ENCODE measurements around the gene JAZF1.
"Not testable (repeated sequence)": the region's sequence is repeated elsewhere in the genome, so short reads cannot be mapped to it uniquely, and the experiment has no call there.

The JAZF1 gene

DNA sequence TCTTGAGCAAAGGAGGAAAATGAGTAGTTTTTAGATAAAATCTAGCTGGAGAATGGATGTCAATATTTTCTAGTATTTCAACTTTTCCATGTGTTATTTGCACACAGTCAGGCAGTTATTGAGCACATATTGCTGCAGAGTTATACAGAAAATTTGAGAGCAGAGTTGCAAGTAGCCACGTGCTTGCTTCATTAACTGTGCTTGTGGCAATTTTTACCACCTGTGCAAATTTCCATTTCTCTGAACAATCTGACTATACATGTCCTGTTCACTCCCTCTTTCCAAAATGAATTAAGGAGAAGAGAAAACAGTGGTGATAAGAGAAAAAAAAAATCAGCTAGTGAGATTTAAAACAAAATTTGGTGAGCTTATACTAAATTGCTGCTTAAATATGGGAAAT is 262.1 kb downstream of the JAZF1 start:
- DNase-seq = no peak

- DNase-seq = no peak
Observed at GRCh38 chr7:27917774-27918314, 262.8 kb downstream of the JAZF1 start.

GRCh38 chr7:27917119-27917518 is 263.5 kb downstream of the JAZF1 start:
- no peak for DNase-seq

DNA sequence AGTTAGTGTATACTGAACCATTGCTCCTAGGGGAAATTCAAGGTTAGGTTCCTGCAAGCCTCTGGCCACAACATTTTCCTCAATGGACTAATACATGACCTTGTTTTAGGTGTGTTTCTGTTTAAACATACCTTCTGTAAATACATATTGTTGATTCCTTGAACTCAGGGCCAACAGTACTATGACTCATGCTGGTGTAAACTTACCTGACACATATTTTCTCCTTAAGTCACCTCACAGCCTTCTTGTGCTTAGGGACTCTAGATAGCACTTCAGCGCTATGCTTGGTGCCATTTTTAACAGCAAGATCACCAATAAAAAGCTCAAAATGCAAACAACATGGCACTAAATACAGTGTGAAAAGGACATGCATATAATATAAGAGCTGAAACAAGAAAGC is 264.2 kb downstream of the JAZF1 start:
- DNase-seq = no peak

DNA sequence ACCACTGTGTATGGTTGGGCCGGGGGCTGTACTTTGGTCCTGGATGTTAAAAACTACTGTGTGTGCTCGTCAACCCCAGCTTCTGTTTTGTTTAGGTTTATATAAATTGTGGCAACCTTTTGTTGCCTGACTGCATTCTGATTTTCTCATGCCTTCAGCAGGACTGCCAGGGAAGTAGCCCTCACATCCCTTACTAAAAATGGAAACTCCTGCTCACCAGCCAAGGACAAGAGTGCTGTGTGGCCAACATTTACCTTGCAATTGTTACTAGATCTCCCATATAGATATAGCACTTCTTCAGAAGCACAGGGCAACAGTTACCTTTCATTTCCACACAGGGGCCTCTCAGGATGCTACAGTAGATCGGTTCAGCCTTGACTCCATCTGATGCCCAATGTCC is 266.2 kb downstream of the JAZF1 start:
- no peak for DNase-seq

GRCh38 chr7:27912751-27913150 is 267.8 kb downstream of the JAZF1 start:
- no peak for DNase-seq

GRCh38 chr7:27911920-27912319 is 268.7 kb downstream of the JAZF1 start:
- DNase-seq = no peak

DNA sequence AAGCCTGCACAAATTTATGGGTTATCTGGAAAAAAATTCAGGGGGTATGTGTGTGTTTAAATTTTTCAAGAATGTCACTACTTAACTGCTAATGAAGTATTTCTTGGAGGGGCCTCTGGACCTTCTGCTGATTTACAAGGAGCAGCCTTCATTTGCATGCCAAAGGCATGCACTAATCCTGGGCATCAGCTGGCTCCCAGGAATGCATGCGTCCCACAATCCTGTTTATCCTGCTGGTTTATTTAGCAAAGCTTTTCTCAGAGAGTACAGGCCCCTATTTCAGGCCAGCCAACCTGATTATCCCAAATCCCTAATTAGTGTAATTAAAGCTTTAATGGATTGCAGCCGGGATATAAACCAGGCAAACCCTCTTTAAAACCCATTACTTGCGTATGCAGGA is 270.3 kb downstream of the JAZF1 start:
- DNase-seq = peak in 20 of 58 donors; percentile 1 to 65 (median 25)

- no peak for DNase-seq
Observed at GRCh38 chr7:27908534-27909165, 271.9 kb downstream of the JAZF1 start.

- no peak for DNase-seq
Observed at GRCh38 chr7:27906385-27907091, 274.1 kb downstream of the JAZF1 start.

DNA sequence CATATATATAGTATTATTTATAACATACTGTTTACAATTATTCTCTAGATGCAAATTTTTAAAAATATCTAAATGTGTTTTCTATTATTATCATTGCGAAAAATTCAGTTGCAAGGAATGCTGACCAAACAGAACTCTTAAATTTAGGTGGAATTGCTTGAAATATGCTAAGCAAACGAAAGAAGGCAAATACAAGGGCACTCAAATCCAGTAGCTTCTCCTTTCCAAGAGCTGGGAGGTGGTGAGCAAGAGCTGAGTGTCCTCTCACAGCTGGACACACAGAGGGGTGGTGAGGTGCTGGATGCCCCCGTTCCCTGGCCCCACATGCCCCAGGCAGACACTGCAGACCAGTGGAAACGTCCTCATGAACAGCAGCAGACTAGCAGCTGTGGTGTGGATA is 274.6 kb downstream of the JAZF1 start:
- DNase-seq = no peak

DNA sequence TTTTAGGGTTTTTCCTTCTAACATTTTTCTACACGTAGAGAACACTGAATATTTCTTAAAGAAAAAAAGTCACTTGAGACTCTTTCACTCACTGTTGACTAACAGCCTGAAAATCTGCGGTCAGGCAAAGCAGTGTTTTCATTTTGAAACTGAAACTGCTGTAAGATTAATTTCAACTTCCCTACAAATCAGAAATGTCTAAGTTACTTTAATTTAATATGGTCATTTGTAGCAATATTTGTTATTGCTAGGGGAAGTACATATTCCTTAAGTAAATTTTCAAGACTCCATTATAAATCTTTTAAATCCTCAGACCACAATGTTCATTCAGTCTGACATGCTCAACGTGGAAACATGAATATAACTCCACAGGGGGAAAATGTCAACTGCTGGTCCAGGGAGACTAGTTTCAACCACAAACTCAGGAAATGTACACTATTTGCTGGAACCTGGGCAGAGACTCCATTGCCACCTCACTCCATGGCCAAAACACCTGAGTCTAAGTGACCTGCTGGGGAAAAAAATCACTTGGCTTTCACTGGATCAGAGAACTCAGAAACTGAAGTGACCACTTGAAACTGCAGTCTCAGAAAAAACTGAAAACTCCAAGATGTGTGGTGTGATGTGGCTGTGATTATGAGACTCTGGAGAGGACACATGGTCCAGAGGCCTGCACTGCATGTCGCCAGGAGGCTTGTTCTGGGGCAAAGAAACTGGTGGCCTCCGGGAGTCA is 279.4 kb downstream of the JAZF1 start:
- DNase-seq = no peak

GRCh38 chr7:27900006-27900405 is 280.6 kb downstream of the JAZF1 start:
- no peak for DNase-seq

DNA sequence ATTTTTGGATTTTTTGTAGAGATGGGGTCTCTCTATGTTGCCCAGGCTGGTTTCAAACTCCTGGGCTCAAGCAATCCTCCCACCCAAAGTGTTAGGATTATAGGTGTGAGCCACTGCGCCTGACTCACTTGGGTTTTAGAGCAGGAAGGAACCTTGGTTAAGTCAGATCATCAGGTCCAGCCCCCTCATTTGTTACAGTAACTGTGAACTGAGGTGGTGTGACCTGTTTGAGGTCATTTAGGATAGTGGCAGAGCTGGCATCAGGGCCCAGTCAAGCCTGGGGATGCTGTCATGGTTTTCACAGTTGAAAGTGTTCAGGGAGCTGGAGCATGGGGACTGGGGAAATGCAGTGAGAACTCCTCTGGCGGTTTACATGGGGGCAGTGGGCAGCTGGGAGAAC is 281.0 kb downstream of the JAZF1 start:
- DNase-seq = no peak

- no peak for DNase-seq
Observed at GRCh38 chr7:27897441-27897847, 283.2 kb downstream of the JAZF1 start.

DNA sequence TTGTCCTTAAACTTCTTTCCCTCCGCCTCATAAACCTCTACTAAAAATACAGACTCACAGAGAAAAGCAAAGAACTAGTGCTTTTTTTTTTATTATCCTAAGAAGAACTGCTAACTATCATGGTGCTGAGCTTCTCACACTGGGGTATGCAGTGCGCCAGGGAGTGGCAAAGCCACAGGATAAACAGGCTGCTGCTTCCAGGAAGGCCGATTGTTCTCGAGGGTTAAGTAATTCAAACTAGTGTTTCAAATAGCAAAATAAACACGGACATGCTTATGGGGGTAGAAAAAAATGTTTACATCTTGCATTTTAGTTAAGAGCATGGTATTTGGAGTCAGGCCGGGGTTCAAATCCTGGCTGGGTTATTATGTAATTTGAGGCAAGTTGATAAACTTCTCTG is 283.6 kb downstream of the JAZF1 start:
- no peak for DNase-seq

- no peak for DNase-seq
Observed at GRCh38 chr7:27895551-27895950, 285.0 kb downstream of the JAZF1 start.

DNA sequence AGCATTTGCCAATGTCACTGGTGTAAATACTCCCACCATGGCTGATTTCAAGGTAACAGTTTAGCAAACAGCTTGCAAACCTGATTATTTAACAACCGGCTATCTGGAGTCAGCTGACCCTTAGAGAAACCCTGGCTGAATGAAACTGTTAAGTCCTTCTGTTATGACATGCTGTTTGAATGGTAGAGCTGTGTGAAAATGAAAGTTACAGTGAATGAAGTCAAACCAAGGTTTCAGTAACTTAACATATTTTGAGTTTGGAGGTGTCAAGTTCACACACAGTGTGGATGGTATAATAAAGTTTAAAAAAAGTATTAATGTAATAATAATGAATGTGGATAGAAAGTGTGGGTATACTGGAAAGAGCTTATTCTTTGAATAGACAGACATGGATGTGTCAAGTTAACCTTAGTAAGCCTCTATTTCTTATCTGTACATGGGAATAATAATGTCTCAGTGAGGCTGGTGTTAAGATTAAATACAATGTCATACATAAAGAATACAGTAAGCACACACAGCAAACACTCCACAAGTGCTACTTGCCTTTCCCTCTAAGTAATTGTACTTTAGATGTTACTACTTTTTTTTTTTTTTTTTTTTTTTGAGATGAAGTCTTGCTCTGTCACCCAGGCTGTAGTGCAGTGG is 290.3 kb downstream of the JAZF1 start:
- DNase-seq = no peak

- DNase-seq = no peak
Observed at GRCh38 chr7:27889800-27890199, 290.8 kb downstream of the JAZF1 start.

GRCh38 chr7:27888736-27889135 is 291.9 kb downstream of the JAZF1 start:
- no peak for DNase-seq

DNA sequence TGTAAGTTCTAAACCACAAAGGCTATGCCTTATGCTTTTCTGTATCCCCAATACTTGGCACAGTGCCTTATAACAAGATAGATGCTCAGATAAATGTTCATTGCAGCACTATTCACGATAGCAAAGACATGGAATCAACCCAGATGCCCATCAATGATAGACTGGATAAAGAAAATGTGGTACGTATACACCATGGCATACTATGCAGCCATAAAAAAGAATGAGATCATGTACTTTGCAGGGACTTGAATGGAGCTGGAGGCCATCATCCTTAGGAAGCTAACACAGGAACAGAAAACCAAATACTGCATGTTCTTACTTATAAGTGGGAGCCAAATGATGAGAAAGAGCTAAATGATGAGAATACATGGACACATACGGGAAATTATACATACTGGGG is 293.9 kb downstream of the JAZF1 start:
- DNase-seq = not testable (repeated sequence)

DNA sequence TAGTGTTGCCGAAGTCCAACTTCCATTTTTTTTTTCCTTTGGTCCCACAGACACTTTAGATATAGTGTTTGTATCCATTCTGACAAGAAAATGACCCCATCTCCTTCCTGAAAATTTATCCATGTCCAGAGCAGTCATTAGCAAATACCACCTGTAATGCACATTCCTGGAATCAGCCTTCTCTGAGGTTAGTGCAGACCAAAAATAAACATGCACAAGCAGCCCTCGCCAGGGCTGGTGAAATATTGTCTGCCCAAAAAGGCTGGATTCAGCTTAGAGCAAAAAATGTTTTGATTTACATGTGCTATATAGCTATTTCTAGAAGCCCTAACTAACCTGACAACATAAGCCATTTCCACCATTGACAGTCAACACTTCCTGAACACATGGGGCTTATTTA is 294.9 kb downstream of the JAZF1 start:
- no peak for DNase-seq
